HG03025 (cell line): Measurements from ENCODE around the gene PLCH2.
"Not testable (repeated sequence)": the region's sequence is repeated elsewhere in the genome, so short reads cannot be mapped to it uniquely, and the experiment has no call there.

ENCODE experiments used
- ATAC-seq: cut with Tn5 transposase; IDR thresholded peaks from one replicate; pipeline ENCODE4 v1.9.1; 2021; ENCODE audit warnings: mild to moderate bottlenecking, moderate library complexity; ENCODE audit not compliant: unreplicated experiment, low FRiP score

Gene PLCH2

GRCh38 chr1:2539312-2539907 lies 63.3 kb downstream of the PLCH2 start:
- no peak for ATAC-seq

- ATAC-seq: no peak
These were observed 64.9 kb downstream of the PLCH2 start for GRCh38 chr1:2540816-2541492.

- ATAC-seq: no peak
These were observed 65.6 kb downstream of the PLCH2 start for GRCh38 chr1:2541619-2542245.

- ATAC-seq: no peak
These were observed 66.3 kb downstream of the PLCH2 start for GRCh38 chr1:2542246-2542915.

GRCh38 chr1:2543543-2544092 lies 67.5 kb downstream of the PLCH2 start:
- ATAC-seq: no peak

- no peak for ATAC-seq
These were observed 68.2 kb downstream of the PLCH2 start for GRCh38 chr1:2544093-2544874.

- no peak for ATAC-seq
These were observed 69.0 kb downstream of the PLCH2 start for GRCh38 chr1:2544875-2545640.

GRCh38 chr1:2545754-2546514 lies 69.8 kb downstream of the PLCH2 start:
- peak; percentile 28 for ATAC-seq

- peak; percentile 21 for ATAC-seq
These were observed 70.6 kb downstream of the PLCH2 start for GRCh38 chr1:2546515-2547209.

GRCh38 chr1:2547210-2548067 lies 71.3 kb downstream of the PLCH2 start:
- no peak for ATAC-seq

- ATAC-seq: no peak
These were observed 72.0 kb downstream of the PLCH2 start for GRCh38 chr1:2548068-2548589.

GRCh38 chr1:2549367-2550029 lies 73.4 kb downstream of the PLCH2 start:
- ATAC-seq: not testable (repeated sequence)

- ATAC-seq: not testable (repeated sequence)
These were observed 74.3 kb downstream of the PLCH2 start for GRCh38 chr1:2550309-2550861.

GRCh38 chr1:2551544-2551943 lies 75.5 kb downstream of the PLCH2 start:
- ATAC-seq: not testable (repeated sequence)

GRCh38 chr1:2552189-2552588 lies 76.1 kb downstream of the PLCH2 start:
- ATAC-seq: no peak

GRCh38 chr1:2553076-2553475 lies 77.0 kb downstream of the PLCH2 start:
- ATAC-seq: not testable (repeated sequence)
